C4-2B (cell line): ENCODE measurements around the gene NBEAL1.
"Not testable (repeated sequence)": the region's sequence is repeated elsewhere in the genome, so short reads cannot be mapped to it uniquely, and the experiment has no call there.

Experiments used
- ZFX ChIP-seq: fragments of 450-650 bp; IDR thresholded peaks from 2 replicates; pipeline ENCODE4 v1.6.1; 2017
- TF ChIP-seq, protein P1 (sequence below): fragments of 450-650 bp; conservative IDR thresholded peaks from 2 replicates; pipeline ENCODE4 v1.5.1; 2017; ENCODE audit warnings: mild to moderate bottlenecking

DNA sequence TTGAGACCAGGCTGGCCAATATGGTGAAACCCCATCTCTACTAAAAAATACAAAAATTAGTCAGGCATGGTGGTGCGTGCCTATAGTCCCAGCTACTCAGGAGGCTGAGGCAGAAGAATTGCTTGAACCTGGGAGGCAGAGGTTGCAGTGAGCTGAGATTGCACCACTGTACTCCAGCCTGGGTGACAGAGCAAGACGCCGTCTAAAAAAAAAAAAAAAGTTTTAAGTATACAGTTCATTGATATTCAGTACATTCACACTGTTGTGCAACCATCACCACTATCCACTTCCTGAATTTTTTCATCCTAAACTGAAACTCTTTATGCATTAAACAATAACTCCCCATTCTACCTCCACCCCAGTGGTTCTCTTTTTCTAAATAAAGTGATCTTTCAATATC is 17.6 kb upstream of the NBEAL1 start:
- TF ChIP-seq, protein P1, sequence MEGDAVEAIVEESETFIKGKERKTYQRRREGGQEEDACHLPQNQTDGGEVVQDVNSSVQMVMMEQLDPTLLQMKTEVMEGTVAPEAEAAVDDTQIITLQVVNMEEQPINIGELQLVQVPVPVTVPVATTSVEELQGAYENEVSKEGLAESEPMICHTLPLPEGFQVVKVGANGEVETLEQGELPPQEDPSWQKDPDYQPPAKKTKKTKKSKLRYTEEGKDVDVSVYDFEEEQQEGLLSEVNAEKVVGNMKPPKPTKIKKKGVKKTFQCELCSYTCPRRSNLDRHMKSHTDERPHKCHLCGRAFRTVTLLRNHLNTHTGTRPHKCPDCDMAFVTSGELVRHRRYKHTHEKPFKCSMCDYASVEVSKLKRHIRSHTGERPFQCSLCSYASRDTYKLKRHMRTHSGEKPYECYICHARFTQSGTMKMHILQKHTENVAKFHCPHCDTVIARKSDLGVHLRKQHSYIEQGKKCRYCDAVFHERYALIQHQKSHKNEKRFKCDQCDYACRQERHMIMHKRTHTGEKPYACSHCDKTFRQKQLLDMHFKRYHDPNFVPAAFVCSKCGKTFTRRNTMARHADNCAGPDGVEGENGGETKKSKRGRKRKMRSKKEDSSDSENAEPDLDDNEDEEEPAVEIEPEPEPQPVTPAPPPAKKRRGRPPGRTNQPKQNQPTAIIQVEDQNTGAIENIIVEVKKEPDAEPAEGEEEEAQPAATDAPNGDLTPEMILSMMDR, result not testable (repeated sequence)
- TF ChIP-seq ZFX, result not testable (repeated sequence)
